Neural cell (in vitro differentiated cells): ENCODE results near the gene HSD3B1. TPM values are rescaled to one million over a fixed set of nuclear protein-coding genes. Genes with fewer than 3 reads are reported as not detected.

Source experiments
- H2AFZ ChIP-seq: fragments of 200-600, 300-800 bp; sonication (generic), shearing (Covaris generic); 2 replicates; pipeline ENCODE4 v1.6.0; 2014; ENCODE audit warnings: low read depth, mild to moderate bottlenecking, antibody characterized with exemption, low read length, moderate library complexity
- H3F3A ChIP-seq: fragments of 200-600 bp; shearing (Covaris generic); 2 replicates; pipeline ENCODE4 v1.6.1; 2016; ENCODE audit warnings: mild to moderate bottlenecking, moderate library complexity, mixed read lengths, antibody characterized with exemption, low read length; ENCODE audit not compliant: insufficient read depth, poor library complexity, severe bottlenecking
- H3K27ac ChIP-seq: fragments of 200-600, 300-800 bp; sonication (generic), shearing (Covaris generic); 2 replicates; pipeline ENCODE4 v1.5.1; 2014; ENCODE audit warnings: mild to moderate bottlenecking, low read length, moderate library complexity
- H3K27me3 ChIP-seq: fragments of 300-800, 200-600 bp; sonication (generic), shearing (Covaris generic); 2 replicates; pipeline ENCODE4 v1.6.0; 2014; ENCODE audit warnings: mild to moderate bottlenecking, low read depth, low read length, moderate library complexity; ENCODE audit not compliant: insufficient read depth
- H3K36me3 ChIP-seq: fragments of 300-800, 200-600 bp; sonication (generic), shearing (Covaris generic); 2 replicates; pipeline ENCODE4 v1.5.1; 2014; ENCODE audit warnings: mild to moderate bottlenecking, antibody characterized with exemption, low read length, moderate library complexity; ENCODE audit not compliant: insufficient read depth
- H3K4me2 ChIP-seq: fragments of 300-800, 200-600 bp; sonication (generic), shearing (Covaris generic); 2 replicates; pipeline ENCODE4 v1.6.0; 2014; ENCODE audit warnings: mild to moderate bottlenecking, low read length
- H3K4me3 ChIP-seq: fragments of 300-800, 200-600 bp; sonication (generic), shearing (Covaris generic); 2 replicates; pipeline ENCODE4 v1.5.1; 2014; ENCODE audit warnings: mild to moderate bottlenecking, low read length, moderate library complexity
- H3K79me2 ChIP-seq: fragments of 200-600 bp; shearing (Covaris generic); replicated peaks from 2 replicates; pipeline ENCODE4 v1.6.0; 2014; ENCODE audit warnings: mild to moderate bottlenecking, low read length, moderate library complexity; ENCODE audit not compliant: insufficient read depth
- H3K9ac ChIP-seq: fragments of 300-800, 200-600 bp; sonication (generic), shearing (Covaris generic); 2 replicates; pipeline ENCODE4 v1.6.1; 2016; ENCODE audit warnings: mild to moderate bottlenecking, low read length, mixed read lengths
- H3K9me2 ChIP-seq: fragments of 200-600 bp; shearing (Covaris generic); 2 replicates; pipeline ENCODE4 v1.6.1; 2016; ENCODE audit warnings: mild to moderate bottlenecking, low read length, mixed read lengths; ENCODE audit not compliant: insufficient read depth
- H3K9me3 ChIP-seq: fragments of 200-600, 300-800 bp; sonication (generic), shearing (Covaris generic); 2 replicates; pipeline ENCODE4 v1.6.1; 2016; ENCODE audit warnings: mild to moderate bottlenecking, mixed run types, low read length, moderate library complexity, mixed read lengths
- H4K20me1 ChIP-seq: fragments of 200-600 bp; shearing (Covaris generic); 2 replicates; pipeline ENCODE4 v1.6.1; 2016; ENCODE audit warnings: mild to moderate bottlenecking, mixed run types; ENCODE audit not compliant: insufficient read depth
- CTCF ChIP-seq: fragments of 450-650 bp; IDR thresholded peaks from 2 replicates; pipeline ENCODE4 v1.5.1; 2014; ENCODE audit warnings: antibody characterized with exemption, mild to moderate bottlenecking, moderate library complexity; ENCODE audit not compliant: poor library complexity, severe bottlenecking
- EP300 ChIP-seq: fragments of 450-650 bp; conservative IDR thresholded peaks from 2 replicates; pipeline ENCODE4 v1.6.1; 2014; ENCODE audit warnings: antibody characterized with exemption, mild to moderate bottlenecking, moderate library complexity; ENCODE audit not compliant: poor library complexity, severe bottlenecking
- EZH2 ChIP-seq: fragments of 200-600, 300-800 bp; shearing (Covaris generic), sonication (generic); IDR thresholded peaks from 2 replicates; pipeline ENCODE4 v1.6.1; 2014; ENCODE audit warnings: antibody characterized with exemption, low read length, borderline replicate concordance, mild to moderate bottlenecking; ENCODE audit not compliant: insufficient read depth, poor library complexity, severe bottlenecking
- MXI1 ChIP-seq: fragments of 450-650 bp; conservative IDR thresholded peaks from 2 replicates; pipeline ENCODE4 v1.6.1; 2014; ENCODE audit warnings: antibody characterized with exemption, mild to moderate bottlenecking; ENCODE audit not compliant: poor library complexity, severe bottlenecking
- POLR2AphosphoS5 ChIP-seq: IDR thresholded peaks from 2 replicates; pipeline ENCODE4 v1.6.1; 2012
- RAD21 ChIP-seq: fragments of 450-650 bp; conservative IDR thresholded peaks from 2 replicates; pipeline ENCODE4 v1.6.1; 2014; ENCODE audit warnings: antibody characterized with exemption, mild to moderate bottlenecking, moderate library complexity
- SMC3 ChIP-seq: fragments of 450-650 bp; conservative IDR thresholded peaks from 2 replicates; pipeline ENCODE4 v1.6.1; 2014; ENCODE audit warnings: antibody characterized with exemption, mild to moderate bottlenecking, moderate library complexity; ENCODE audit not compliant: poor library complexity
- TAF1 ChIP-seq: IDR thresholded peaks from 2 replicates; pipeline ENCODE4 v1.6.1; 2012; ENCODE audit warnings: low read depth
- polyA plus RNA-seq: library from polyadenylated mRNA; depleted of rRNA; stranded (reverse); fragments of >200 nt; gene quantifications from 2 replicates; pipeline ENCODE4 v1.2.3, GENCODE V29; 2014
- TF ChIP-seq, protein P1 (sequence below): IDR thresholded peaks from 2 replicates; pipeline ENCODE4 v1.6.1; 2012; ENCODE audit warnings: borderline replicate concordance

HSD3B1 gene
- polyA plus RNA-seq, 1 donor from 2014 or later, result not detected

DNA sequence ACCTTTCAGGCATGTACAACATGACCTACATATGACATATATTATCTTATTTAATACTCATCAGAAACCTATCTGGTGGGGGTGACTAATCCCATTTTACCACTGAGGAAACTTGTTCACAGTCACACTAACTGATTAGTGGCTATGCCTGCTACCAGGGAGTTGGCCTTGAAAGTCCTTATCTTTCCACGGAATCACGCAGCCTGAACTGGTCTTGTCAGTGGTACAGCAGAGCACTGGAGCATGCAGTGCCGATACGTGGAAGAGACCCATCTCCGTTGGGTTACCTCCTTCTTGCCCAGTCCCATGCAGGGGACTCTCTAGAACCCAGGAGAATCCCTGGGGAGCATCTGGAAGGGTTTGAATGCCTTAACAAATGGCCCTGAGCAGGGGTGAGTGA, 8.2 kb downstream of the HSD3B1 start:
- no peak overlapping the region for H3K4me2 ChIP-seq
- H3K79me2 ChIP-seq, result no peaks in the 10 kb centered on the region
- H3K4me3 ChIP-seq, result no peak overlapping the region
- TF ChIP-seq TAF1 (no peak), MXI1 (no peak)
- H3K27me3 ChIP-seq, result no peaks in the 10 kb centered on the region
- no peaks in the 10 kb centered on the region for H3K9me3 ChIP-seq
- H3F3A ChIP-seq, result no peaks in the 10 kb centered on the region
- no peaks in the 10 kb centered on the region for H4K20me1 ChIP-seq
- no peaks in the 10 kb centered on the region for H3K9me2 ChIP-seq
- no peak overlapping the region for H2AFZ ChIP-seq
- H3K9ac ChIP-seq, result no peak overlapping the region
- H3K27ac ChIP-seq, result no peak overlapping the region
- no peaks in the 10 kb centered on the region for H3K36me3 ChIP-seq

DNA sequence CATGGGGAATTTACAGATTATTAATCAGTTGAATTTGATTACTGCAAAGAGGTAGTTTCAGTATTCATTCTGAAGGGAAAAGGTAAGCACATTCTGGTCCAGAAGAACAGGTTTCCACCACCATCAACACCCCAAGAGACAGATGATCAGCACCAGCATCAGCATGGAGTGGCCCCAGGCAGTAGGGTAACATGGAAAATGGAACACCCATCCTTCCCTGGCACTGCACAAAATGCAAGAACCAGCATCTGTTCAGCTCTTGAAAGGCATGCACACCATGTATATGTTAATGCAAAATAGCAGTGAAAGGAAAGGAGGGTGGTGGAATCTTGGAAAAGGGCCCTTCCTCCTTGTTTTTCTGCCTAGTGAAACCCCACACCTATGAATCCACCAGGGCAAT, 9.2 kb downstream of the HSD3B1 start:
- TF ChIP-seq POLR2AphosphoS5 (no peak), MXI1 (no peak), SMC3 (no peak), EP300 (no peak), CTCF (no peak), RAD21 (no peak), TAF1 (no peak), EZH2 (no peak)
- TF ChIP-seq, protein P1, sequence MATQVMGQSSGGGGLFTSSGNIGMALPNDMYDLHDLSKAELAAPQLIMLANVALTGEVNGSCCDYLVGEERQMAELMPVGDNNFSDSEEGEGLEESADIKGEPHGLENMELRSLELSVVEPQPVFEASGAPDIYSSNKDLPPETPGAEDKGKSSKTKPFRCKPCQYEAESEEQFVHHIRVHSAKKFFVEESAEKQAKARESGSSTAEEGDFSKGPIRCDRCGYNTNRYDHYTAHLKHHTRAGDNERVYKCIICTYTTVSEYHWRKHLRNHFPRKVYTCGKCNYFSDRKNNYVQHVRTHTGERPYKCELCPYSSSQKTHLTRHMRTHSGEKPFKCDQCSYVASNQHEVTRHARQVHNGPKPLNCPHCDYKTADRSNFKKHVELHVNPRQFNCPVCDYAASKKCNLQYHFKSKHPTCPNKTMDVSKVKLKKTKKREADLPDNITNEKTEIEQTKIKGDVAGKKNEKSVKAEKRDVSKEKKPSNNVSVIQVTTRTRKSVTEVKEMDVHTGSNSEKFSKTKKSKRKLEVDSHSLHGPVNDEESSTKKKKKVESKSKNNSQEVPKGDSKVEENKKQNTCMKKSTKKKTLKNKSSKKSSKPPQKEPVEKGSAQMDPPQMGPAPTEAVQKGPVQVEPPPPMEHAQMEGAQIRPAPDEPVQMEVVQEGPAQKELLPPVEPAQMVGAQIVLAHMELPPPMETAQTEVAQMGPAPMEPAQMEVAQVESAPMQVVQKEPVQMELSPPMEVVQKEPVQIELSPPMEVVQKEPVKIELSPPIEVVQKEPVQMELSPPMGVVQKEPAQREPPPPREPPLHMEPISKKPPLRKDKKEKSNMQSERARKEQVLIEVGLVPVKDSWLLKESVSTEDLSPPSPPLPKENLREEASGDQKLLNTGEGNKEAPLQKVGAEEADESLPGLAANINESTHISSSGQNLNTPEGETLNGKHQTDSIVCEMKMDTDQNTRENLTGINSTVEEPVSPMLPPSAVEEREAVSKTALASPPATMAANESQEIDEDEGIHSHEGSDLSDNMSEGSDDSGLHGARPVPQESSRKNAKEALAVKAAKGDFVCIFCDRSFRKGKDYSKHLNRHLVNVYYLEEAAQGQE, result no peak

DNA sequence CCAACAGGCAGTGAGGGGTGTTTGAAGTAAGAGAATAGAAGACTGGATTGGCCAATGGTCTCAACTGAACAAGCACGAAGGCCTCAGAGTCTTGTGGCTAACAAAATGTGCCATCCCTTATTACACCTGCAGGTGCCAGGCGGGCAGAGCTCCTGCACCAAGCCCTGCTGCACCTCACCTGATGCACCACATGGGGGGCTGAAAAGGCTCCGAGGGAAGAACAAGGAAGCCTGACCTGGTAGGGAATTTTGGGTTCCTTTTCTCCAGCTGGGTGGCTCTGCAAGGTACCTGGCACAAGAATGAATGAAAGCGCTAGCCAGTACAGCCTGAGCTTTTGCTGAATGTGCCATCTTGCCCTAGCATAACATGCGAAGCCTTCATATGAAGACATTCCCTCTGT, 9.7 kb downstream of the HSD3B1 start:
- H3K4me3 ChIP-seq, result no peak overlapping the region
- H3F3A ChIP-seq, result no peaks in the 10 kb centered on the region
- no peaks in the 10 kb centered on the region for H3K27me3 ChIP-seq
- H2AFZ ChIP-seq, result no peak overlapping the region
- no peaks in the 10 kb centered on the region for H3K9me3 ChIP-seq
- no peaks in the 10 kb centered on the region for H3K36me3 ChIP-seq
- H3K9ac ChIP-seq, result no peak overlapping the region
- no peaks in the 10 kb centered on the region for H3K9me2 ChIP-seq
- no peaks in the 10 kb centered on the region for H3K79me2 ChIP-seq
- TF ChIP-seq RAD21, result no peak
- no peak for TF ChIP-seq CTCF
- no peak for TF ChIP-seq EP300
- TF ChIP-seq, protein P1, result no peak
- TF ChIP-seq SMC3, result no peak
- no peak for TF ChIP-seq EZH2
- no peaks in the 10 kb centered on the region for H4K20me1 ChIP-seq
- H3K27ac ChIP-seq, result no peak overlapping the region
- H3K4me2 ChIP-seq, result no peak overlapping the region

More for the DNA sequence above, 9.2 kb downstream of the HSD3B1 start:
- Histone ChIP-seq H3K27me3 (no peaks in the 10 kb centered on the region), H3K79me2 (no peaks in the 10 kb centered on the region), H3K9me2 (no peaks in the 10 kb centered on the region), H3K9me3 (no peaks in the 10 kb centered on the region), H4K20me1 (no peaks in the 10 kb centered on the region), H3K9ac (no peak overlapping the region), H3F3A (no peaks in the 10 kb centered on the region), H3K4me3 (no peak overlapping the region), H3K4me2 (no peak overlapping the region), H3K36me3 (no peaks in the 10 kb centered on the region), H2AFZ (no peak overlapping the region), H3K27ac (no peak overlapping the region)
